Measurements from ENCODE around the gene DNM3. TPM values are rescaled to one million over a fixed set of nuclear protein-coding genes. Genes with fewer than 3 reads are reported as not detected.

Gene DNM3
- total RNA-seq, 1 donor from 2014 or later, result 9.6 TPM

DNA sequence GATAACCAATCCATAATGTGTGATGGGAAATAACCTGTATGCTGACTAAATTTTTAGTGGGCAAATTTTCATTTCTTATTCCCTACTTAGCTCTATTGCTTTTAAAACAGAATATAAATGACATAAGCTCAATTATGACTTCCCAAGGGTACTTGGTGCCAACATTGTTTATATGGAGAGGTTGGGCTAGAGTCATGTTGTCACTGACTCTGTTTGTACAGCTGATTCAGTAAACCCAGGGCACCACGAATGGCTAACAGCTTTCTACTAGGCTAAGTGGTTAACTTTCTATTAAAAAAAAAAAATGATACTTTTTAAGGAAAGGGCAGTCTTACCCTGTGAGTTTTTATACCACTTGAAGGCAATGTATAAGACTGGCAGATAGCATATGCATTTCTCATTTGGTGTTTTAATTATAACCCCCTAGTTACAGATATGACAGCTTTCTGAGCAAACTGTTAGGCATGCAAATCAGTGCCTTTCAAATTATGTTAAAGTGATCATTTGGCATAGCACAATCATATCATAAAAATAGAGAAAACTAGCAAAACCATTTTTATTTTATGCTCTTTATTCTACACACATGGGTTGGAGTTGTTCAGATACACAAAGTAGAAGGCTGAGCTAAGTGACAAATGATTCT lies 147.1 kb downstream of the DNM3 start:
- H3K27me3 ChIP-seq, result no peaks in the 10 kb centered on the region
- no peak for DNase-seq (ENCODE audit: low spot score in 2 of 2)
- intact Hi-C loops (cut with DNase I), result no loop called here
- H3K36me3 ChIP-seq, result no peaks in the 10 kb centered on the region
- no peak overlapping the region for H3K27ac ChIP-seq
- TF ChIP-seq, protein P1, sequence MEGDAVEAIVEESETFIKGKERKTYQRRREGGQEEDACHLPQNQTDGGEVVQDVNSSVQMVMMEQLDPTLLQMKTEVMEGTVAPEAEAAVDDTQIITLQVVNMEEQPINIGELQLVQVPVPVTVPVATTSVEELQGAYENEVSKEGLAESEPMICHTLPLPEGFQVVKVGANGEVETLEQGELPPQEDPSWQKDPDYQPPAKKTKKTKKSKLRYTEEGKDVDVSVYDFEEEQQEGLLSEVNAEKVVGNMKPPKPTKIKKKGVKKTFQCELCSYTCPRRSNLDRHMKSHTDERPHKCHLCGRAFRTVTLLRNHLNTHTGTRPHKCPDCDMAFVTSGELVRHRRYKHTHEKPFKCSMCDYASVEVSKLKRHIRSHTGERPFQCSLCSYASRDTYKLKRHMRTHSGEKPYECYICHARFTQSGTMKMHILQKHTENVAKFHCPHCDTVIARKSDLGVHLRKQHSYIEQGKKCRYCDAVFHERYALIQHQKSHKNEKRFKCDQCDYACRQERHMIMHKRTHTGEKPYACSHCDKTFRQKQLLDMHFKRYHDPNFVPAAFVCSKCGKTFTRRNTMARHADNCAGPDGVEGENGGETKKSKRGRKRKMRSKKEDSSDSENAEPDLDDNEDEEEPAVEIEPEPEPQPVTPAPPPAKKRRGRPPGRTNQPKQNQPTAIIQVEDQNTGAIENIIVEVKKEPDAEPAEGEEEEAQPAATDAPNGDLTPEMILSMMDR (IDR thresholded peaks at IDR 0.05), result no peak
- no peak overlapping the region for H3K4me3 ChIP-seq
- no peaks in the 10 kb centered on the region for H3K9me3 ChIP-seq
- no peaks in the 10 kb centered on the region for H3K4me1 ChIP-seq

DNA sequence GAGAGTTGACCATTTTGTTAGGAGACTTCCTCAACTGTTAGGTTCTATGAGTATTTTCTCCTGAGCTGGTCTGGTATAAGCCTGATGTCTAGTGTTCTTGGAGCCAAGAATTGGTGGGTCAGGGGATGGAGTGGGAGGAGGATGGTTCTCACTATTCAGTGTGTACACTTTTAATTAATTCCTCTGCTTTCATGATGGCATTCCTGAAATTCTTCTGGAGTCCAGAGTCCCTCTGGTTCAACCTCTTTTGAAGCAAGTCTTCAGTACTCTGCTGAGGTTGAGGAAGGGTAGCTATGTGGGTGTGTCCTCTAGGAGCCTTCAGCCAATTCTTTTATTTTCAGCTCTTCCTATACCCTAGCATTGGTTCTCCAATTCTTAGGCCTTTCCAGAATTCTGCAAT lies 149.1 kb downstream of the DNM3 start:
- no peak for DNase-seq (ENCODE audit: low spot score in 2 of 2)
- intact Hi-C loops (cut with DNase I), result no loop called here
- Histone ChIP-seq H3K27me3 (no peaks in the 10 kb centered on the region), H3K27ac (no peak overlapping the region), H3K9me3 (no peaks in the 10 kb centered on the region), H3K36me3 (no peaks in the 10 kb centered on the region), H3K4me3 (no peak overlapping the region), H3K4me1 (no peaks in the 10 kb centered on the region)
- TF ChIP-seq, protein P1 (IDR thresholded peaks at IDR 0.05), result no peak

DNA sequence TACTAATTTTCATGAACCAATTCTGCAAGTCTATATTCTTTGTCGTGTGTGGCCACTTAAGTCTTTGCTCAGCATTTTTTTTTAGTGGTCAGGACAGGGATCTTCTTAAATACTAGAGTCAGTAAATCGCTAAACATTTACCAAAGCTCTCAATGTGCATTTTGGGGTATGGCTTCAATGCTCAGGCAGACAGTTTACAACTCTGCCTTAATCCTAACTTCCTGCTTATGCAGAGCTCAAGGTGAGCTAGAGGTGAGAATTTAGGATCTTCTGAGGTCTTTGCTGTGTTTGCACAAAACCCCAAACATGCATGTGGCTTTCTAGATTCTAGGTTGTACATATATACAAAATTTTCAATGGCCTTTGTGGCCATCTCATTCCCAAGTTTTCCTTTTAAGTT lies 153.0 kb downstream of the DNM3 start:
- Histone ChIP-seq H3K4me1 (no peaks in the 10 kb centered on the region), H3K27ac (no peak overlapping the region), H3K4me3 (no peak overlapping the region), H3K27me3 (no peaks in the 10 kb centered on the region), H3K9me3 (no peaks in the 10 kb centered on the region), H3K36me3 (no peaks in the 10 kb centered on the region)
- intact Hi-C loops (cut with DNase I), result no loop called here
- DNase-seq (ENCODE audit: low spot score in 2 of 2), result no peak
- TF ChIP-seq, protein P1 (IDR thresholded peaks at IDR 0.05), result no peak

DNA sequence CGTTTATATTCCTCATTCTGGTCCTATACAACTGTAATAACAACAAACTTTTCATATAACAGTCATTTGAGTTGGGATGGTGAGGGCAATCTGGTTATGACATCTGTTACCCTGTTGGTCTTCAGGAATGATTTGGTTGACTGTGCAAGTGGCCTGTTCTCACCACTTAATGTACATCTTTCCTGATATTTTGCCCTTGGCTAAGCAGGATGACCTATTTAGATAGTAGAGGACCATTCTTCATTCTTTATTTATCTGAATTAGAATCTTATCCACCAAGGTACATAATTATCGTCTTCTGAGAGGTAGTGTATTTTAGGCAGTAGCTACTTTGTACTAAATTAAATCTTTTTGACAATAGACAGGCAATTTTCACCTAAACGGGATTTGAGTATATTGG lies 154.3 kb downstream of the DNM3 start:
- no peaks in the 10 kb centered on the region for H3K36me3 ChIP-seq
- no peaks in the 10 kb centered on the region for H3K4me1 ChIP-seq
- H3K27ac ChIP-seq, result no peak overlapping the region
- H3K9me3 ChIP-seq, result no peaks in the 10 kb centered on the region
- TF ChIP-seq, protein P1 (IDR thresholded peaks at IDR 0.05), result no peak
- H3K4me3 ChIP-seq, result no peak overlapping the region
- no peak for DNase-seq (ENCODE audit: low spot score in 2 of 2)
- no peaks in the 10 kb centered on the region for H3K27me3 ChIP-seq
- intact Hi-C loops (cut with DNase I), result no loop called here

DNA sequence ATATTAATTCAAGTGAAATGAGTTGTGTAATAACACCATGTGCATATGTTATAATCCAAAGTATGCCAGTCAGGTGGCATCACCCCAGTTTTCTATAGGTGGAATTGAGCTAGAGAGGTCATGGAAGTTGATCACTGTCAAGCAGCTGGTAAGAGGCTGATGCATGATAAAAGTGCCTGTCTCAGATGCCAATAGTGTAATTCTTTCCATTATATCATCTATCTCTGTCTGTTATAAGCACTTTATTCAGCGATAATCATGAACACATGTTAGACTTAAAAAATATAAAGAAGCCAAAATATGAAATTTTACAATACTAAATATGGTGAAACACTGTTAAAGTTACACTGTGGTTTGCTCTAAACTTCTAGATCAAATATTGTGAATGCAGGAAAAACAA lies 156.6 kb downstream of the DNM3 start:
- H3K36me3 ChIP-seq, result no peaks in the 10 kb centered on the region
- no peak for DNase-seq (ENCODE audit: low spot score in 2 of 2)
- H3K27me3 ChIP-seq, result no peaks in the 10 kb centered on the region
- no peak overlapping the region for H3K4me3 ChIP-seq
- no peak overlapping the region for H3K27ac ChIP-seq
- H3K4me1 ChIP-seq, result no peaks in the 10 kb centered on the region
- no peaks in the 10 kb centered on the region for H3K9me3 ChIP-seq
- intact Hi-C loops (cut with DNase I), result no loop called here
- TF ChIP-seq, protein P1 (IDR thresholded peaks at IDR 0.05), result no peak

DNA sequence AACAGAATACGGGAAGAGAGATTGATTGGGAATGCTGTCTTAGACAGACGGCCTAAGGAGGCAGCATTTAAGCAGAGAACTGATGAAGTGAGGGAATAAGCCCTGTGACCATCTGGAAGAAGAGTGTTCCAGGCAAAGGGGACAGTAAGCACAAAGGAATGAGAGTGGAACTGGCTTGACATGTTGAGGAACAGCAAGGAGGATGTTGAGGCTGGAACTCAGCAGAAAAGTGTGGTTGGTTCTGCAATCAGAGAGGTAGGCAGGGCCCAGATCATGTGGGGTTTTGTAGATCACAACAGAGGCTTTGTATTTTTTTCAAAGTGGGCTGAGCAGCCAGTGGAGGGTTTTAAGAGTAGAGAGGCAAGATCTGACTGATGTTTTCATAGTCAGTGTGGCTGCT lies 157.4 kb downstream of the DNM3 start:
- Histone ChIP-seq H3K4me3 (no peak overlapping the region), H3K27me3 (no peaks in the 10 kb centered on the region), H3K4me1 (no peaks in the 10 kb centered on the region), H3K36me3 (no peaks in the 10 kb centered on the region), H3K27ac (no peak overlapping the region), H3K9me3 (no peaks in the 10 kb centered on the region)
- TF ChIP-seq, protein P1 (IDR thresholded peaks at IDR 0.05), result no peak
- intact Hi-C loops (cut with DNase I), result no loop called here
- no peak for DNase-seq (ENCODE audit: low spot score in 2 of 2)

Measured in ascending aorta (tissue), 2 donors.